HG03045 (cell line): ENCODE results near the gene ABLIM1.

Source experiments
- ATAC-seq: cut with Tn5 transposase; IDR thresholded peaks from one replicate; pipeline ENCODE4 v1.9.1; 2021; ENCODE audit warnings: mild to moderate bottlenecking, moderate library complexity; ENCODE audit not compliant: unreplicated experiment

The ABLIM1 gene

GRCh38 chr10:114474989-114475388, 183.1 kb downstream of the ABLIM1 start:
- no peak for ATAC-seq

GRCh38 chr10:114473776-114474175, 184.3 kb downstream of the ABLIM1 start:
- ATAC-seq = no peak

- no peak for ATAC-seq
These were observed 185.2 kb downstream of the ABLIM1 start for GRCh38 chr10:114472877-114473253.

- no peak for ATAC-seq
These were observed 185.9 kb downstream of the ABLIM1 start for GRCh38 chr10:114471906-114472876.

- peak; percentile 96 for ATAC-seq
These were observed 186.8 kb downstream of the ABLIM1 start for GRCh38 chr10:114470956-114471905.

GRCh38 chr10:114470361-114470760, 187.7 kb downstream of the ABLIM1 start:
- ATAC-seq = no peak

GRCh38 chr10:114458955-114459354, 199.1 kb downstream of the ABLIM1 start:
- no peak for ATAC-seq

GRCh38 chr10:114458216-114458920, 199.7 kb downstream of the ABLIM1 start:
- no peak for ATAC-seq

GRCh38 chr10:114453576-114453975, 204.5 kb downstream of the ABLIM1 start:
- no peak for ATAC-seq

- ATAC-seq = no peak
These were observed 209.2 kb downstream of the ABLIM1 start for GRCh38 chr10:114448897-114449296.

GRCh38 chr10:114445332-114445731, 212.7 kb downstream of the ABLIM1 start:
- ATAC-seq = no peak

- ATAC-seq = no peak
These were observed 213.3 kb downstream of the ABLIM1 start for GRCh38 chr10:114444819-114445218.

- ATAC-seq = no peak
These were observed 215.9 kb downstream of the ABLIM1 start for GRCh38 chr10:114442091-114442630.

- ATAC-seq = no peak
These were observed 217.0 kb downstream of the ABLIM1 start for GRCh38 chr10:114441107-114441506.

- ATAC-seq = no peak
These were observed 220.4 kb downstream of the ABLIM1 start for GRCh38 chr10:114437473-114438292.

- ATAC-seq = no peak
These were observed 221.1 kb downstream of the ABLIM1 start for GRCh38 chr10:114436941-114437340.

GRCh38 chr10:114432566-114433093, 225.4 kb downstream of the ABLIM1 start:
- ATAC-seq = no peak

- no peak for ATAC-seq
These were observed 226.5 kb downstream of the ABLIM1 start for GRCh38 chr10:114431414-114432135.
